IPS-18c (cell line): Measurements from ENCODE around the gene INKA2.
A peak's percentile ranks its signal among the peaks of the same experiment; 100 is the strongest.

Experiments
- H3K4me3 ChIP-seq: 2 replicates; pipeline ENCODE4 v1.7.0; 2013; ENCODE audit warnings: low read depth, mild to moderate bottlenecking, low read length, moderate library complexity; ENCODE audit not compliant: insufficient read depth
- H3K9me3 ChIP-seq: one replicate; pipeline ENCODE4 v1.6.1; 2013; ENCODE audit warnings: mild to moderate bottlenecking, low read length, moderate library complexity; ENCODE audit not compliant: control insufficient read depth, insufficient read depth

INKA2 gene

DNA sequence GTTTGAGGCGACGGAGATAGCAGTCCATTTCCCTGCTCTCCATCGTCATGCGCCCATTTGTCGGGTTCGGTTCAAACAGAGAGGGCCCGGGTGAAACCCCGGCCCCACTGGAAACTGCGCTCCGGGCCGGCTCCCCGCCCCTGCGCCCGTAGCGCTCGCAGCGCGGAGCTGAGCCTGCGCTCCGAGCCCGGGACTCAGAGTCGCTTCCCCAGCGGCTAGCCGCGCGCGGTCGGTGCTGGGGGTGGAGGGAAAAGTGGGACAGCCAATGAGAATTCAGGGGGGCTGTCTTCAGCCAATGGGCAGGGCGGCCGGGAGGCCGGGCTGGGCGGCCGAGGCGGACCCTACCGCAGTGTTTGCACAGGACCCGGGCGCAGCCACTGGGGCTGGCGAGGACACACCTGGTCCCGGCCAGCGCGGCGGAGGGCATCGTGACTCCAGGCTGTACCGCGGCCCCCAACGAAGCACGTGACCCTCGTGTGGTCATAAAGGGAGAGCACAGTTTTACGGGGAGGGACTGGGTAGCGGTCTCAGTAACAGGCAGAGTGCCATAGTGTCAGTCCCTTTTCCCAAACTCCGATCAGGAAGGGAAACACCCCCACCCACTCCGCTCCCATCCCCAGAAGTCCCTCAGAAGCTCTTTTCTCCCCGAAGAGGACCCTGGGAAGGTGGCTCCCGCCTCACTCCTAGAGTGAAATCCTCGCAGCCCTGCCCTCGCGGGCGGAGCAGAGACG, at the start of gene INKA2:
INKA2 (minus strand) TSS at position 202 of the 731 bp plus-strand sequence; CDS start at position 49, 153 bp downstream.
- H3K4me3 ChIP-seq = peak within 1 kb of the TSS; percentile 89
- H3K9me3 ChIP-seq = no peaks in the 10 kb centered on the region

DNA sequence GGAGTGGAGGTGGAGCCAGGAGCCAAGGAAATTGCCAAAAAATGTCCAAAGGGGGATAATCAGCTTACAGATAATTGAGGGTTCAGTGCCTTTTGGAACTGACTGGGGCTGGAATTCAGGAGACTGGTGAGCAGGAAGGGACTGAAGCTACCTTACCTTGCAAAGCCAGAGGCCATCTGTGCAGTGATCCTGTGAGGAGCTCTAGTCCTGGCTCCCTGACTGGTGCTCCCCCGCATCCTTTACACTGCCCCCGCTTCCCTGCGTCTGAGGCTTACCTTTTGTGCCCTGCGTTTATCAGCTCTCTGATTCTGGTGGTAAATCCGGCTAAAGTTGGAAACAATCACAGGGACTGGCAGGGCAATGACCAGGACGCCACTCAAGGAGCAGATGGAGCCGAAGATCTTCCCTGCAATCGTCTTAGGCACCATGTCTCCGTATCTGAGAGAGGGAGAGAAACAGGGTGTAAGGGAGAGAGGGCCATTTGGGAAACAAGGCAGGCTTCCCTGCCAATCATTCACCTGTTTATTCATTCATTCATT, 47.5 kb upstream of the INKA2 start:
- Histone ChIP-seq H3K4me3 (no peak overlapping the region), H3K9me3 (peaks cover 2% of the 10 kb centered on the region)

- H3K9me3 ChIP-seq = peaks cover 2% of the 10 kb centered on the region
- no peak overlapping the region for H3K4me3 ChIP-seq
These were observed 45.2 kb upstream of the INKA2 start for GRCh38 chr1:111784273-111784901.

DNA sequence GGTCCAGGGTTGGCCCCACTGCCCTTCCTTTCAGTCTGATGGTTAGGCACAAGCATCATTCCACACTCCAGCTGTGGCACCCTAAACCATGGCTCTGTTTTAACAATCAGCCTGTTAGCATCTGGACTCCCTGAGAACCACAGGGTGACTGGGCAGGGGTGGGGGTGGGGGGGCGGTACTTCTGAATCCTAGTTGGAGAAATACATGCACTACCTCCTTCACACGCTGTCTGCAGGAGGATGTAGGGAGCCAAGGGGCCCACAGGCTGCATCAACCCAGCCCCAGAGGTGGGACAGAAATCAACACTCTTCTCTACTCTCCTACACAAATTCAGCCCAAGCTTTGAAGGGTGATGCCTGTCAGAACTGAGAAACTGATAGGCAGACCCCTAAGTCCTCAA, 40.4 kb upstream of the INKA2 start:
- Histone ChIP-seq H3K9me3 (peaks cover 4% of the 10 kb centered on the region), H3K4me3 (no peak overlapping the region)

DNA sequence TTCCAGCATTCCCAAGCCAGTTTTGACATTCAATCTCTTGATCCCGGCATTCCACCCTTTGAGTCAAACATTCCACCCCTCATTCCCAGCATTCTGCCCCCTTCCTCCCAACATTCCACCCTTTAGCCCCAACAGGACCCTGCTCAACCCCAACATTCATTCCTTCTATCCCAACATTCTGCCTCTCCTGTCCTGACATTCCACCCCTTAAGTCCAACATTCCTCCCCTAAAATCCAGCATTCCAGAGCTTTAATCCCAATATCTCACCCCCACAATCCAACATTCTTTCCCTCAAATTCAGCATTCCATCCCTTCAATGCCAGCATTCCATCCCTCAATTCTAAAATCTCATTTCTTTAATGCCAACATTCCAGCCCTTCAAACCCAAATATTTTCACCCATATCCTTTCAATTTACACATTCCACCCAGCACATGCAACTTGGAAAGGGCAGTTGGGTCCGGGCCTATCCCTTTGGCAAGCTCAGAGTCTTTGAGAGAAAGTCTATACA, 39.4 kb upstream of the INKA2 start:
- Histone ChIP-seq H3K4me3 (no peak overlapping the region; the same call in 1 of the 2 replicates), H3K9me3 (peaks cover 4% of the 10 kb centered on the region)

- H3K4me3 ChIP-seq = no peak overlapping the region
- peaks cover 2% of the 10 kb centered on the region for H3K9me3 ChIP-seq
These were observed 38.9 kb upstream of the INKA2 start for GRCh38 chr1:111778066-111778465.

DNA sequence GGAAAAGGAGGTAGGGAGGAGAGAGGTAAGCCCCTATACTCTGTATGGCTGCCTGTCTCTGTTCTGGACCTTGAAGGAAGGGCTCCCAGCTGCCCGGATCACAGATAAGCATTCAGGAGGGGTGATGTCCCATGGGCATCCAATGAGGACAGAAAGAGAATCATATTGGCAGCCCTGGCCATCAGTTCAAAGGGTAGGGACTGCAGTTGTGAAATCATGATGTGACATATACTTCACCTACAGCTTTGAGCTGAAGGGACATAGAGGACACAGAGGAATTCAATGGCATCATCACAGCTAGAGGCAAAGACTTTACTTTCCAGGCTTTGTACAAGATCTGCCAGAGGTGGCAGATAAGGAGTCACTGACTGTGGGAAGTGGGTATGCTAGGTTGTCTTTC, 38.1 kb upstream of the INKA2 start:
- H3K4me3 ChIP-seq = no peak overlapping the region
- H3K9me3 ChIP-seq = peaks cover 2% of the 10 kb centered on the region

- H3K9me3 ChIP-seq = peaks cover 2% of the 10 kb centered on the region
- H3K4me3 ChIP-seq = no peak overlapping the region
These were observed 37.7 kb upstream of the INKA2 start for GRCh38 chr1:111776861-111777260.

DNA sequence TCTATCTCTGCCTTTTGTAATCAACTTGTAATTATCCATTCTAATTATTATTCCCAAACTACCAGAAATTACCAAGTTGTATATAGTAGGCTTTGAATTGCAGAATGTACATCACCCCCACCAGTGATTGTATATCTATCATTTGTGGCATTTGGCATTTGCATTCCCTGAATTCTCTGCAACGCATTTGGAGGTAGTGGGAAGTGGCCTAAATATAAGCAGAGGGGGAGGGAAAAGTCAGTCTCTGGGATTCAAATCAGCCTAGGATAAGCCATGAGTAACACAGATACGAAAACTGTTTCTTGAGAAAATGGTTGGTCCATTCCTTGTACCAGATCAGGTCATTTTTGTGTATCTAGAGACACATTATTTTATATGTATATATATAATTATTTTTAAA, 37.2 kb upstream of the INKA2 start:
- Histone ChIP-seq H3K4me3 (no peak overlapping the region), H3K9me3 (peaks cover 2% of the 10 kb centered on the region)

GRCh38 chr1:111775966-111776365, 36.8 kb upstream of the INKA2 start:
- H3K9me3 ChIP-seq = peaks cover 2% of the 10 kb centered on the region
- no peak overlapping the region for H3K4me3 ChIP-seq

GRCh38 chr1:111770916-111771315, 31.7 kb upstream of the INKA2 start:
- no peaks in the 10 kb centered on the region for H3K9me3 ChIP-seq
- H3K4me3 ChIP-seq = no peak overlapping the region

DNA sequence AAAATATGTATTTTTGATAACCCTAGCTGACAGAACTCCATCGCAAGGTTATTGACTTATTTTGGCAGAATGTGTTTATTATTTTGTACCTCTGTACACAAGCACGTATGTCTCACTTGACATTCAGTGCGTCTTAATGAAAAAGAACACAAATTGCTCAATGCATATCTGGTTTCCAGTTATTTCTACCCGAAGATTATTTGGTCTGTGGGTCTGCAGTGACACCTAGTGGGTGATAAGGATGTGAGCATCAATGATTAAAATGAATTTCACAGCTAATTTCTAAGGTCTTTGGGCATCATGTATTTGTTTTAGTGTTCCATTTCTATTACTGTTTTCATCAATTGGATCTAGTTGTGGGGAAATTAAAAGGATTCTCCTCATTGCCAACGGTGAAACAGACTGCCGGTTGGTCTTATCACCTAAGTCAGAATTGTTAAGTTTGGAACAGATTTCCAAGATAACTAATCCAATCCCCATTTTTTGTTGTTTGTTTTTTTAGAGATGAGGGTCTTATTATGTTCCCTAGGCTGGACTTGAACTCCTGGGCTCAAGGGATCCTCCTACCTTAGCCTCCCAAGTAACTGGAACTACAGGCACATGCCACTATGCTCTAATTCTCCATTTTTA, 30.4 kb upstream of the INKA2 start:
- no peaks in the 10 kb centered on the region for H3K9me3 ChIP-seq
- no peak overlapping the region for H3K4me3 ChIP-seq

- no peak overlapping the region for H3K4me3 ChIP-seq
- no peaks in the 10 kb centered on the region for H3K9me3 ChIP-seq
These were observed 29.4 kb upstream of the INKA2 start for GRCh38 chr1:111768625-111769024.

DNA sequence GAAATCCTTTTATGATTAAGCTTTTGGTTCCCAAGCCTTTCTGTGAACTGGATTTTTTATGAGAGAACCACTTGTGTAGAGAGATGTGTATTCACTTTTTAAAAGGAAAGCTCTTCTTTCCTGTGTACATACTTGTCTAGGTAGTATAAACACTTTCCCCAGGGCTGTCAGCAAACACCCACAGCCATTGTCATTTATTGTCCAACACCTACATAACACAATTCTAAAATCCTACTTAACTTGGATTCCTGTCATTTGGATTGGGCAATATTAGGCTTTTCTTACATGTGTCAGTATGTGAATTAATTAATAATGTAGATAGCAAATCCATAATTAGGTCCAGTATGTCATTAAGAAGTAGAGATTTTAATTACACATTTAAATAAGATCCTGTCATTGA, 28.8 kb upstream of the INKA2 start:
- Histone ChIP-seq H3K9me3 (no peaks in the 10 kb centered on the region), H3K4me3 (no peak overlapping the region)

DNA sequence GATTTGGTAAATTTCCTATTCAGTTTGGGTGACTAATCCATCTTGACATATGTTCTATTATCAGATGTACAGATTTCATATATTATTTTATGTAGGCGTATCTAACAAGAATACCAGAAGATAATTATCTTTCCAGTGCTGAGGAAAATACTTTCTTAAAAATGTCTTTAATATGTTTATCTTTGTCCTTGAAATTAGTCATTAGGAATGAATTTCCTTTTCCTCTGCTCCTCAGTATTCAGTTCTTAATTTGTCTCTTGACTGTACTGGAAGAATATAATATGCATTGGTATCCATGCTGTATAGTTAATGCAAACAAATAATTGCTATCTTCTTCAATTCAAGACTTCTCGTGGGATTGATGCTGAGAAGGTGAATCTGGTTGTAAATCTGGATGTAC, 23.1 kb upstream of the INKA2 start:
- H3K9me3 ChIP-seq = no peaks in the 10 kb centered on the region
- H3K4me3 ChIP-seq = no peak overlapping the region

GRCh38 chr1:111761717-111762116, 22.5 kb upstream of the INKA2 start:
- no peaks in the 10 kb centered on the region for H3K9me3 ChIP-seq
- H3K4me3 ChIP-seq = no peak overlapping the region

DNA sequence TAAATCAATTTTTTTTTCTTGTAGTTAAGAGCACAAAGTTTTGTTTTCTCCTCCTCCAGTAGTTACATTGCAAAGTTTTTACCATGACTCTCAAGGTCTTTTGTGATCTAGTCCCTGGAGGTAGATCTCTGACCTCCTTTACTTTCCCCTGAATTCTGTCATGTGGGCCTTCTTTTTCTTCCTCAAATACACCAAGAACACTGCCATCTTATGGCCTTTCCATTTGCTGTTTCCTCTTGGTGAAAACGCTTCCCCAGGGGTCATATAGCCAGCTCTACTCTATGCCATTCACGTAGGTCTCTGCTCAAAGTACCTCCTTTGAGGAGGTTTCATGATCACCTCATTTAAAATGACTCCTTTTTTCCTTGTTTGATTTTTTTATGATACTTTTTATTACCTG, 19.2 kb upstream of the INKA2 start:
- Histone ChIP-seq H3K4me3 (no peak overlapping the region), H3K9me3 (no peaks in the 10 kb centered on the region)

- H3K9me3 ChIP-seq = no peaks in the 10 kb centered on the region
- H3K4me3 ChIP-seq = peak overlapping the region; percentile 97
These were observed 16.9 kb upstream of the INKA2 start for GRCh38 chr1:111756124-111756513.
